Neuronal stem cell (in vitro differentiated cells): ENCODE data around the gene ATOH8.

Experiments
- DNase-seq: peaks from one replicate; pipeline ENCODE4 v3.0.0-alpha.2; 2013; ENCODE audit warnings: low spot score
- H2AFZ ChIP-seq: one replicate; pipeline ENCODE4 v1.6.1; 2013; ENCODE audit warnings: mild to moderate bottlenecking, low read length, inconsistent platforms
- H2AK5ac ChIP-seq: 2 replicates; pipeline ENCODE4 v1.6.1; 2013; ENCODE audit warnings: low read depth, mild to moderate bottlenecking, inconsistent platforms, low read length, moderate library complexity, mixed read lengths
- H2BK120ac ChIP-seq: 2 replicates; pipeline ENCODE4 v1.6.1; 2013; ENCODE audit warnings: low read depth, mild to moderate bottlenecking, inconsistent platforms, low read length, moderate library complexity, mixed read lengths
- H2BK12ac ChIP-seq: one replicate; pipeline ENCODE4 v1.6.1; 2013; ENCODE audit warnings: low read length, inconsistent platforms
- H2BK15ac ChIP-seq: 2 replicates; pipeline ENCODE4 v1.6.1; 2013; ENCODE audit warnings: mild to moderate bottlenecking, low read length, inconsistent platforms, mixed read lengths
- H2BK5ac ChIP-seq: one replicate; pipeline ENCODE4 v1.6.1; 2013; ENCODE audit warnings: inconsistent platforms, mild to moderate bottlenecking, low read length, moderate library complexity
- H3K14ac ChIP-seq: one replicate; pipeline ENCODE4 v1.6.1; 2013; ENCODE audit warnings: low read length, inconsistent platforms
- H3K18ac ChIP-seq: 2 replicates; pipeline ENCODE4 v1.6.1; 2013; ENCODE audit warnings: low read length, inconsistent platforms
- H3K23ac ChIP-seq: 2 replicates; pipeline ENCODE4 v1.6.1; 2013; ENCODE audit warnings: low read depth, mild to moderate bottlenecking, mixed read lengths, low read length, inconsistent platforms; ENCODE audit not compliant: poor library complexity
- H3K27ac ChIP-seq: replicated peaks from 3 replicates; pipeline ENCODE4 v1.5.1; 2013; ENCODE audit warnings: low read length, inconsistent platforms
- H3K27me3 ChIP-seq, 3 experiments: 2 replicates each; pipeline ENCODE4 v1.6.1; 2013; ENCODE audit warnings: low read length in 3 of 3, mild to moderate bottlenecking in 2 of 3, inconsistent platforms in 1 of 3, low read depth in 1 of 3, mixed read lengths in 1 of 3, moderate library complexity in 1 of 3; ENCODE audit not compliant: control insufficient read depth in 3 of 3, insufficient read depth in 3 of 3
- H3K36me3 ChIP-seq, 2 donors: replicated peaks in 1 of 2; 2 replicates each; pipeline ENCODE4 v1.6.1; 2013; ENCODE audit warnings: low read length in 2 of 2; ENCODE audit not compliant: control insufficient read depth in 2 of 2, insufficient read depth in 2 of 2
- H3K4ac ChIP-seq: 2 replicates; pipeline ENCODE4 v1.6.1; 2013; ENCODE audit warnings: inconsistent platforms, mild to moderate bottlenecking, low read length, moderate library complexity
- H3K4me1 ChIP-seq, 2 donors: 1 replicate in 1 of 2; 2 replicates in 1 of 2; pipeline ENCODE4 v1.6.1; 2013; ENCODE audit warnings: low read length in 2 of 2, low read depth in 1 of 2; ENCODE audit not compliant: control insufficient read depth in 2 of 2, insufficient read depth in 1 of 2
- H3K4me2 ChIP-seq: one replicate; pipeline ENCODE4 v1.6.1; 2013; ENCODE audit warnings: mild to moderate bottlenecking, low read length, inconsistent platforms; ENCODE audit not compliant: insufficient read depth, poor library complexity, severe bottlenecking
- H3K4me3 ChIP-seq, 2 donors: 2 replicates each; pipeline ENCODE4 v1.5.1; 2013; ENCODE audit warnings: low read length in 2 of 2, mild to moderate bottlenecking in 2 of 2, inconsistent platforms in 1 of 2, moderate library complexity in 1 of 2
- H3K79me1 ChIP-seq: one replicate; pipeline ENCODE4 v1.6.1; 2013; ENCODE audit warnings: low read depth, mild to moderate bottlenecking, inconsistent platforms, low read length, moderate library complexity
- H3K9ac ChIP-seq: one replicate; pipeline ENCODE4 v1.6.1; 2013; ENCODE audit warnings: mild to moderate bottlenecking, low read depth, low read length, inconsistent platforms; ENCODE audit not compliant: poor library complexity
- H3K9me3 ChIP-seq, 2 donors: replicated peaks in 1 of 2; 2 replicates each; pipeline versions ENCODE3 to v1.6.1; 2013; ENCODE audit warnings: low read length in 2 of 2, mild to moderate bottlenecking in 2 of 2, inconsistent platforms in 1 of 2, low read depth in 1 of 2, mixed read lengths in 1 of 2, moderate library complexity in 1 of 2; ENCODE audit not compliant: control insufficient read depth in 2 of 2, insufficient read depth in 1 of 2
- H4K8ac ChIP-seq: one replicate; pipeline ENCODE4 v1.6.1; 2013; ENCODE audit warnings: low read depth, mild to moderate bottlenecking, inconsistent platforms, low read length, moderate library complexity
- H4K91ac ChIP-seq: one replicate; pipeline ENCODE4 v1.6.1; 2013; ENCODE audit warnings: low read length, low read depth, mild to moderate bottlenecking, inconsistent platforms; ENCODE audit not compliant: poor library complexity
- WGBS, 2 donors: extraction: QIAGEN DNeasy Blood & Tissue Kit; methylation state at CpG; one replicate each; pipeline ENCODE4 v1.1.7; 2013; ENCODE audit warnings: missing lambda C conversion rate in 2 of 2, mixed read lengths in 1 of 2; ENCODE audit not compliant: insufficient read length in 2 of 2, insufficient replicate concordance in 1 of 2; ENCODE audit errors: extremely low coverage in 2 of 2; 5-methylcytosine and 5-hydroxymethylcytosine counted together

ATOH8 gene

GRCh38 chr2:85772019-85772745 lies 18.4 kb downstream of the ATOH8 start:
- Histone ChIP-seq H3K79me1 (no peaks in the 10 kb centered on the region), H3K14ac (no peak overlapping the region), H4K91ac (no peak overlapping the region), H2BK15ac (peak overlapping the region; percentile 32), H3K4me3 (no peak overlapping the region), H3K4me2 (no peak overlapping the region), H3K4me1 (peaks cover 2 to 29% of the 10 kb centered on the region in 2 donors), H3K27ac (no peak overlapping the region), H2BK12ac (peak overlapping the region; percentile 25), H3K18ac (peak overlapping the region; percentile 80), H3K4ac (peak overlapping the region; percentile 70), H2AK5ac (peak overlapping the region; percentile 77), H2BK120ac (no peak overlapping the region), H2AFZ (no peak overlapping the region), H3K23ac (peak overlapping the region; percentile 9), H3K9me3 (peaks cover 0 to 4% of the 10 kb centered on the region in 2 donors), H2BK5ac (peak overlapping the region; percentile 28), H4K8ac (no peak overlapping the region), H3K27me3 (peaks cover 0 to 9% (median 0%) of the 10 kb centered on the region in 3 experiments), H3K36me3 (peaks cover 0 to 75% of the 10 kb centered on the region in 2 donors), H3K9ac (peak overlapping the region; percentile 35)
- no CpG with 5 or more reads among the region's 37 CpGs for WGBS, 2 donors
- DNase-seq = peak; percentile 52

GRCh38 chr2:85772841-85773491 lies 19.2 kb downstream of the ATOH8 start:
- WGBS, 2 donors = no CpG with 5 or more reads among the region's 16 CpGs
- H3K36me3 ChIP-seq = peaks cover 0 to 74% of the 10 kb centered on the region in 2 donors
- H2BK5ac ChIP-seq = no peak overlapping the region
- no peak overlapping the region for H3K9ac ChIP-seq
- peaks cover 0 to 4% of the 10 kb centered on the region in 2 donors for H3K9me3 ChIP-seq
- no peak overlapping the region for H4K8ac ChIP-seq
- H3K79me1 ChIP-seq = no peaks in the 10 kb centered on the region
- peaks cover 2 to 29% of the 10 kb centered on the region in 2 donors for H3K4me1 ChIP-seq
- no peak overlapping the region for H4K91ac ChIP-seq
- H2AFZ ChIP-seq = no peak overlapping the region
- no peak overlapping the region for H3K4ac ChIP-seq
- peak overlapping the region; percentile 71 for H3K18ac ChIP-seq
- H2BK120ac ChIP-seq = no peak overlapping the region
- H3K14ac ChIP-seq = peak overlapping the region; percentile 14
- H3K4me2 ChIP-seq = no peak overlapping the region
- peak overlapping the region; percentile 14 for H2BK12ac ChIP-seq
- H3K27me3 ChIP-seq = peaks cover 0 to 9% (median 0%) of the 10 kb centered on the region in 3 experiments
- no peak for DNase-seq
- H3K4me3 ChIP-seq = no peak overlapping the region
- peak overlapping the region; percentile 71 for H3K23ac ChIP-seq
- H3K27ac ChIP-seq = no peak overlapping the region
- H2BK15ac ChIP-seq = no peak overlapping the region
- H2AK5ac ChIP-seq = peak overlapping the region; percentile 73

- Histone ChIP-seq H2BK12ac (no peak overlapping the region), H4K91ac (no peak overlapping the region), H3K27me3 (peaks cover 0 to 10% (median 0%) of the 10 kb centered on the region in 3 experiments), H2BK5ac (no peak overlapping the region), H3K4me1 (peaks cover 2 to 24% of the 10 kb centered on the region in 2 donors), H3K4ac (no peak overlapping the region), H3K18ac (peak overlapping the region; percentile 31), H3K9ac (no peak overlapping the region), H2BK120ac (no peak overlapping the region), H3K23ac (no peak overlapping the region), H3K79me1 (no peaks in the 10 kb centered on the region), H3K4me2 (no peak overlapping the region), H2AK5ac (peak overlapping the region; percentile 86), H3K36me3 (peaks cover 0 to 76% of the 10 kb centered on the region in 2 donors), H3K27ac (no peak overlapping the region), H3K4me3 (no peak overlapping the region), H2AFZ (no peak overlapping the region), H4K8ac (no peak overlapping the region), H3K9me3 (peaks cover 0 to 4% of the 10 kb centered on the region in 2 donors), H2BK15ac (no peak overlapping the region), H3K14ac (no peak overlapping the region)
- no peak for DNase-seq
- no CpG with 5 or more reads among the region's 6 CpGs for WGBS, 2 donors
Observed at GRCh38 chr2:85773692-85774091, 19.9 kb downstream of the ATOH8 start.
